ENCODE measurements around the gene IGFLR1.

Gene IGFLR1

DNA sequence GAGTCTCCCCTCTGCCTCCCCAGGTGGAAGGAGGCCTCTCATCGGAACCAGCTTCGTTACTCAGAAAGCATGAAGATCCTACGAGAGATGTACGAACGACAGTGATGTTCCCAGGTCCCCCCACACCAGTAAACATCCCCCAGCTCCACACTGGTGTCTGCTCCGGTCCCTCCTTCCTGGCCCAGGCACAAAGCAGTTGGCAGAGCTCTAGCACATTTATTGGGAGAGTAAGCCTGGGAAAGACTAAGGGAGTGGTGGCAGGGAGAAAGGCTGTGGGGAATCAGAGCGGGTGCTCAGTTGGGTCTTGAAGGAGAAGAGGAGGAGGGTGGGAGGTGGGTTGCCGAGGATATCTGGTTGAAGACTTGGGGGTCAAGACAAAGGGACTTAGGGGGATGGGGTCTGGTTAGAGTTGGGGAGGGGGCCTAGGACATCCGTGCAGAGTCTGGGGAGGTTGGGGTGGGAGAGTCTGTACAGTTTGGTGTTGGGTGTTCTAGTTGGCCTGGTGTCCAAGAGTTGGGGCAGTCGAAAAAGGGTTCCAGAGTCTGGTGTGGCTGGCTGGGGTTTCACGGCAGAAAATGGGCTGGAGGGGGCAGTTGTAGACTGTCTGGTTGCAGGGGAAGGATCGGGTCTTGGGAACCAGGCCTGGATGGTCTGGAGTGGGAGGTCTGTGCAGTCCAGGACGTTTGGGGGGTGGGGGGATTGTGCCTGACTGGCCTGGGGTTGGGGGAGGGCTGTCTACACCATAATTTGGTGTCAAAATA is 12.3 kb upstream of the IGFLR1 start:
- no peak for DNase-seq

DNA sequence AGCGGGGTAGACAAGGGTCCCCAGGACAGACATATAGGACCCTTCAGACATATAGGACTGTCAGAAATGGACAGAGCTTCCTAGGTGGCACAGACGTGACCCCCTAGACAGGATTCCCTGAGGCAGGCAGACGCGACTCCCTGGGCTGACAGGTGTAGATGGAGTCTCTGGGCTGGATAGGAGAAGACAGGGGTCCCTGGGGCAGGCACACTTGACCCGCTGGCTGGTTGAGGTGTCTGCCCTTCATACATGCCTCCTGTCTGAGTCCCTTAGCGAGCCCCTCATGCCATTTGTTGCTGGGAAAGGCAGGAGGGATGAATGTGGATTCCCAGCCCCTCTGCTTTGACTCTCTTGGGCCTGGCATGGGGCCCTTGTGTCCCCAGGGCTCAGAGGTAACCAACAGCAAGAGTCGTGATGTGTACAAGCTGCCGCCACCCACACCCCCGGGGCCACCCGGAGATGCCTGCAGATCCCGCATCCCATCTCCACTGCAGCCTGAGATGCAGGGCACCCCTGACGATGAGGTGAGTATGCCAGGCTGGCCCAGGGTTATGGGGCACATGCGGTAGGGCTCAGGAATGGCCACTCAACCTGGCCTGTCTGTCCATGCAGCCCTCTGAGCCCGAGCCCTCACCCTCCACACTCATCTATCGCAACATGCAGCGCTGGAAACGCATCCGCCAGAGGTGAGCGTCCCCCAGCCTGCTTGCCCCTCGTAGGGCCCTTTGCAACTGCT is 11.6 kb upstream of the IGFLR1 start:
- no peak for DNase-seq

DNA sequence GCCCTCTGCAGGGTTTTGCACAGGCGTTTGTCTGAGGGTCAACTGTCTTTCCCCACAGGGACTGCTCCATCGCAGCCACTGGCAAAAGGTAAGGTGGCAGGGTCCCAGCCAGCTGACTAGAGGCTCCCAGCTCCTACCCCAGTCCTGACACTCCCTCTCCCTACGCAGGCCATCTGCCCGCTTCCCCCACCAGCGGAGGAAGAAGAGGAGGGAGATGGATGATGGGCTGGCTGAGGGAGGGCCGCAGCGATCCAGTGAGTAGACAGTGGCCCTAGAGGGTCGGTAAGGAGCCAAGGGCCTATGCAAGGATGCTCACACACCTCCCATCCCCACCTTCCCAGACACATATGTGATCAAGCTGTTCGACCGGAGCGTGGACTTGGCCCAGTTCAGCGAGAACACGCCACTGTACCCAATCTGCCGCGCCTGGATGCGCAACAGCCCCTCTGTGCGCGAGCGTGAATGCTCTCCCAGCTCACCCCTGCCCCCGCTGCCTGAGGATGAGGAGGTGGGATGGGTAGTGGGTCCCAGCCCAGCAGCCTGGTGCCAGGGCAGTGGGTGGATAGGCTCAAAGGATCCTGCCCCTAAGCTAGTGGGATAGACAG is 10.6 kb upstream of the IGFLR1 start:
- DNase-seq: no peak

DNA sequence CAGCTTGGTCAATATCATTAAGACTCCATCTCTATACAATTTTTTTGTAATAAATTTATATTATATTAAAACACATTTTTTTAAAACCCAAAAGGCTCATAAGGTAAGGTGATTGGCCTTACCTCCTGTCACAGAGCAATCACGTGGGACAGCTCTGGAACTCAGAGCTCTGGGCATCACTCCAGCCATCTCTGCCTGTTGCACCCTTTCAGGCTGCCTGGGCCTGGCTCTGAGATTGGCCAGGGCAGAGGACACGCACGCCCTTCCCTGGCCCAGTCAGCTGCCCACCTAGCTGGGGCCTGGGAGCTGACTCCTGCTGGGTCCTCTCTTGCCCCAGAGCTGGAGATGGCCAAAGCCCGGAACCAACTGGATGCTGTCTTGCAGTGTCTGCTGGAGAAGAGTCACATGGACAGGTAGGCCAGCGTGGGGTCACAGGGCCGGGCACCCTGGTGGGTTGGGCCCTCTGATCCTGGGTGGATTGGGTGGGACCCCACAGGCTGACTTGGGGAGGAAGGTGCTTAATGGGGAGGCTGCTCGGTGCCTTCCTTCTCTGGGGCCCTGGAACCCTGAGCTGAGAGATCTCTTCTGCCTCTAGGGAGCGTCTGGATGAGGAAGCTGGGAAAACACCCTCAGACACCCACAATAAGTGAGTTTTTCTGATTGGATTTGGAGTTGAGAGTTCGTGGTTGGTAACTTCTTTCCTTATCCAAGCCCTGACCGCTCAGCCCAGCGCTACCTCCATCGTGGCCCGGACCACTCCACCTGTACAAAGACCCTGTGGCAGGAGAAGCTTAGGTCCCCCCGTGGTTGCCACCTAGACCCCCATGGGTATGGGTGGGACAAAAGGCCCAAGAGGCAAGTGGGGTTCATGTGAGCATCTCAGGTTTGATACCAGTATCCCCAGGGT is 9.8 kb upstream of the IGFLR1 start:
- DNase-seq: no peak

DNA sequence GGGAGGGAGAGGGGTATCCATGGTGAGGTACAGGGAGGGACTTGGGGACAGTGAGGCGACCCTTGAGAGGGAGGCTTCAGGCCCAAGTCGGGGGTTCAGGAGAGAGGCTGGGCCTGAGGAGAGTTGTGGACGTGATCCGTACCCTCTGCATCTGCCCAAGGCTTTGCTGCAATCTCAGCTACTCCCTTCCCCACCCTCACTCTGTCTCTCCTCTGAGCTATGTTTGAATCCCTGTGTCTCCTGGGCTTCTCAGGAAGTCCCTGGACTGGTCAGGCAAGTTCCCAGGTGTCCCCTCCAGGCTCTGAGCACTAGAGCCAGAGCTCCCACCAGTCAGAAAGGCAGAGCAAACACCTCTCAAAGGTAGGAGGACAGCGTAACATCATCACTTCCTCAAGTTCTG is 7.9 kb upstream of the IGFLR1 start:
- DNase-seq: no peak

DNA sequence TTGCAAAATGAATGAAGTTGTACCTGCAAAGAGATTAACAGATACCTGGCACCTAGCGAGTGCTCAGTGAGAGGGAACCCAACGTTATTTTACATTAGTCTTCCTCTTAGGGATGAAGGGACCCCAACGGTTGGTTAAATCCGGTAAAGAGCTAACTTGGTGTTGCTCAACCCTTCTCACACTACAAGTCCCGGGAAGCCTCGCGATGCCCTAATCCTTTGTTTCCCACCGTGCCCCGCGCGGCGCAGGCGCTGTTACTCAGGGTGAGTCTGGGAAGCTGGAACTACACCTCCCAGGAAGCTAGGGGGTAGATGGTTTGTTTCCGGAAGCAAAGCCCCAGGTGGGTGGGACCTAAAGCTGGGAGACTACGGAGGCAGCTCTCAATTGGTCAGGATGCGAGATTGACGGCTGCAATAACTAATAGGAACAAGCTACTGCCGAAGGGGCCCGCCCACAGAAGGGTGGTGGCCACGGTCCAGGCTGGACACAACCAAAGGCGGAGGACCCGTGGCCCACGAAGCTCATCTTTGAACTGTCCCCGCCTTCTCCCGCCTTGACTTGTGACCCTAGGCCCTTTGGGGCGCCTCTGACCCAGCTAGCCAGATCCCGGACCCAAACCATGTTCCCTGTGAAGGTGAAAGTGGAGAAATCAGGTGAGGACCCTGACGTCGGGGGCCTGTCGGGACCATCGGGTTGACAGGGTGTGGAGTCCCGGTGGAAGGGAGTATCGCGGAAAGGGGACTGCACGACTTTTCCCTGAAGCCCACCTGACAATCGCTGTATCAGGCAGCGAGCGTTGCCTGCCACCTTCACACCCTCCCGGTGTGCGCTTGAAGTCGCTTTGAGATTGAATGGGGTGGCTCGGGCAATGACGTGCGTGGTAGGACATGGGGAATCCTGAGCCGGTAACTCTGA is 6.1 kb upstream of the IGFLR1 start, which contains the start of gene LIN37:
LIN37 (plus strand) TSS at position 471 of the 915 bp plus-strand sequence; CDS start at position 620, 149 bp downstream.
- peak; percentile 94 for DNase-seq

DNA sequence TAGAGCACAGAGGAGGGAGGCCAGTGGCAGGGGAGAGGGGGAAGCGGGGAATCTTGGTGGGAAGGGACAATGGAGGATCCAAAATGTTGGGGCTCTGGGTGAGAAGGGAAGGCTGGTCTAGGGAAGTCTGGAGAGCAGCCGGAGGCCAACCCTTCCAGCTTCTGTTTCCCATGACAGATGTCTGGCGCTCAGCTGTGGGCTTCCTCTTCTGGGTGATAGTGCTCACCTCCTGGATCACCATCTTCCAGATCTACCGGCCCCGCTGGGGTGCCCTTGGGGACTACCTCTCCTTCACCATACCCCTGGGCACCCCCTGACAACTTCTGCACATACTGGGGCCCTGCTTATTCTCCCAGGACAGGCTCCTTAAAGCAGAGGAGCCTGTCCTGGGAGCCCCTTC is 4.3 kb upstream of the IGFLR1 start:
- no peak for DNase-seq

DNA sequence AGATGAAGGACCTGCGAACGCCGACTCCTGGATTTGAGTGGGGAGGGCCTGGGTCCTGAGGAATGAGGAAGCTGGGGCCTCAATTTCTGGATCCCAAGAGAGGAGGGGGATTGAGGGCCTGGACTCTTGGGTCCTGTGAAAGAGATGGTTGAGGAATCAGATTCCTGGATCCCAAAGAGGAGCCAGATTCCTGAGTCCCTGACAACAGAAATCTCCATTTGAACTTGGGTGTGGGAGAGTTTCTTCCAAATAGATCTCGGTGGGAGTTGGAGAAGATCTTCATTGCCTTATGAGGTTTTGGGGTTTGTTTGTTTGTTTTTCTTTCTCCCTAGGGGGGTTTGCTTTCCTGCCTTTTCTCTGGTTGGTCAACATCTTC is 3.8 kb upstream of the IGFLR1 start:
- no peak for DNase-seq

DNA sequence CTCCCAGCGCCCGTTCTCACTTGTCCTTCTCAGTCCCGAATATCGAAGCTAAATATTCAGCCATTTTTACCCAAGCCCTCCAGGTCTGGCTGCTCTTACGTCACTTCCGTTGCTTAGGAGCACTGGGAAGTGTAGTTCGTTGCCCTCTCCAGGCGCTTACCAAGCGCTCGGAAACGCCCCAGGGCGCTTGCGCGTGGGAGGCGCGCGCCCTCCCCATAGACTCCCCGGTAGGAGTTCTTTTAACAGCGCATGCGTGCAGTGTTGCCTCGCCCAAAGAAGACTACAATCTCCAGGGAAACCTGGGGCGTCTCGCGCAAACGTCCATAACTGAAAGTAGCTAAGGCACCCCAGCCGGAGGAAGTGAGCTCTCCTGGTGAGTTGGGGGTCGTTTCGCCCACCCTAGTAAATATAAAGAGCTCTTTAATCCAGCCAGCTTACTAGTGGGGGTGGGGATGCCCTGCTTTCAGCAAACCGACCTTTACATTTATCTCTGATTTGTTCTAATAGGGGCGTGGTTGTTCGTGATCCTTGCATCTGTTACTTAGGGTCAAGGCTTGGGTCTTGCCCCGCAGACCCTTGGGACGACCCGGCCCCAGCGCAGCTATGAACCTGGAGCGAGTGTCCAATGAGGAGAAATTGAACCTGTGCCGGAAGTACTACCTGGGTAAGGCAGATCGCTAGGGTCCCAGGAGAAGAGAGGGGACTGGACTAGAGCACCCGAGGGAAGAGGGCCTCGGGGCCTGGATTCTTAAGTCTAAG is 3.3 kb upstream of the IGFLR1 start, which contains the start of the genes PSENEN and U2AF1L4:
PSENEN (plus strand) TSS at position 324 of the 759 bp plus-strand sequence; CDS start at position 604, 280 bp downstream.
U2AF1L4 (minus strand) TSS at position 91 of the 759 bp plus-strand sequence; CDS start at position 64, 27 bp downstream.
- peak; percentile 94 for DNase-seq

DNA sequence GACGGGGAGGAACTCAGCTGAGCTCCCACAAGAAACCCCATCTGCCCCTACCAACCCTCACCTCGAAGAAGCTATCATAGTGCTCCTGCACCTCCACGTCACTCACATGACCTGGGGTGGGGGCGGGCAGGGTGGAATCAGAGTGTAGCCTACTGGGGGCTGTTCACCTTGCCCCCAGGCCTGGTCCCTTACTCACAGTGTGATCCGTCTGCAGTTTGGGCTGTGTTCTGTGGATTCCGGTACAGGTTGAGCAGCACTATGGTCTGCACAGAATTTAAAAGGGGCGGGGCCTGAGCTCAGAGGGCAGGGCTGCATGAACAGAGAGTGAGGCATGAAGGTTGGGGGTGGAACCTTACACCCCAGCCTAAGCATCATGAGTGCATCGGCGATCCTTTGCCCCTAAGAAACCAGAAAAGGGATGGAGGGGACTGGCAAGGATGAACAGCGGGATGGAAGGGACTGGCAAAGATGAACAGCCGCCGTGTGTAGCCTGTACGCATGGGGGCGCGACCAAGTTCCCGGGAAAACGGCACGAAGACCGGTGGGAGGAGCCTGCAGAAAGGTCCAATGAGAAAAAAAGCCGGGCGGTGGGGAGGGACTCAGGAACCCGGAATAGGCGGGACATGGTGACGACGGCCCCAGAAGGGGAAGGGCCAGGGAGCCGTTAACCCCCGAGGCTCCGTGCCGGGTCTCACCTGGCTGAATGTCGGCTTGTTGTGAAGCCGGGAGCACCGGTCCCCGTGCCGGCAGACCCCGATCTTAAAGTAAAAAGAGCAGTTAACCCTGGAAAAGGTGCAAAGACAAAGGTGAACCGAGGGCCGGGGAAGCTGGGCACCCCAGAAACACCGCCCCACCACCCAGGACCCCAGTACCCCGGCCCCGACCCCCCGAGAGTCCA is 2.4 kb upstream of the IGFLR1 start:
- peak; percentile 94 for DNase-seq

DNA sequence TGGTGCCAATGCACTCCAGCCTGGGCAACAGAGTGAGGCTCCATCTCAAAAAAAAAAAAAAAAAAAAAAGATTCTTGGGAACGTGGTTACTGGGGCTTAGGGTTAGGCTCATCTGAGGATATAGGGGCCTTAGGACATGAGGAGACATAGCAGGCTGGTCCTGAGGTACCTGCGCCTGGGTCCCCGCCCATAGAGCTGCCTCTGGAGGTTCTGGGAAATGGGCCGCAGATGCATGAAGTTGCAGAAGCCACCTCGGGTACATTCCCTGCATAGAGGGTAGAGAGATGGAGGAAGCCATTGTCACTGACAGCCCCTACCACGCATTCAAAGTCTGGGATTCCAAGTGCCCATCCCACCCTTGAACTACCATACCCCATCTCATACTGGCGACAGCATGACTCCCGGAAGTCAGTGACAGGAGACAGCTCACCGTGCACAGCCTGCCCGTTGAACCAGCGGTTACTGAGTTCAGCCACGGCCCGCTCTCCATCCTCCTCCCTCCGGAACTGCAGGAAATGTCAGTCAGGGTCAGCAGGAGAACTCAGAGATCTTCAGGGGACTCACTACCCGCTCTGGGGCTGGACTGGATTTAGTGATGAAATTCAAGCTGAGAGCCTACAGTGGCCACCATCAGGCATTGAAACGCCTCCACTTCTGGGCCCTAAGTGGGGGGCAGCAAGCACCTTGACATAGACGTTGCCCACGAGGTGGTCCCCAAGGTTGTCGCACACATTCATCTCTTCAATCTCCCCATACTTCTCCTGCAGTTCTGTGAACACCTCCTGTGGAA is 1.6 kb upstream of the IGFLR1 start:
- no peak for DNase-seq

DNA sequence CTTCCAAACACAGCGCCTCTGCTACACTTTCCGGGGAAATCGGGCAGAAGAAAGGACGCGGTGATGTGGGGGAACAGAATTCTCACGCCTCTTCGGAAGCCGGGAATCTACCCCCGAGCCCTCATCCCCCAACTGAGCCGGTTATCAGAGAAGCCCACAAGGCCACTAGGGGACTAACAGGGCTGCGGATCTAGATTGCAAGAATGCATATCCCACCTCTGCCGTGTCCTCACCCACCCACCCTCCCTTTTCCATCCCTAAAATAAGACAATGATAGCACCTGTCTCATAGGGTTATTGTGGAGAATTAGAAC is 1.1 kb downstream of the IGFLR1 start:
- no peak for DNase-seq

DNA sequence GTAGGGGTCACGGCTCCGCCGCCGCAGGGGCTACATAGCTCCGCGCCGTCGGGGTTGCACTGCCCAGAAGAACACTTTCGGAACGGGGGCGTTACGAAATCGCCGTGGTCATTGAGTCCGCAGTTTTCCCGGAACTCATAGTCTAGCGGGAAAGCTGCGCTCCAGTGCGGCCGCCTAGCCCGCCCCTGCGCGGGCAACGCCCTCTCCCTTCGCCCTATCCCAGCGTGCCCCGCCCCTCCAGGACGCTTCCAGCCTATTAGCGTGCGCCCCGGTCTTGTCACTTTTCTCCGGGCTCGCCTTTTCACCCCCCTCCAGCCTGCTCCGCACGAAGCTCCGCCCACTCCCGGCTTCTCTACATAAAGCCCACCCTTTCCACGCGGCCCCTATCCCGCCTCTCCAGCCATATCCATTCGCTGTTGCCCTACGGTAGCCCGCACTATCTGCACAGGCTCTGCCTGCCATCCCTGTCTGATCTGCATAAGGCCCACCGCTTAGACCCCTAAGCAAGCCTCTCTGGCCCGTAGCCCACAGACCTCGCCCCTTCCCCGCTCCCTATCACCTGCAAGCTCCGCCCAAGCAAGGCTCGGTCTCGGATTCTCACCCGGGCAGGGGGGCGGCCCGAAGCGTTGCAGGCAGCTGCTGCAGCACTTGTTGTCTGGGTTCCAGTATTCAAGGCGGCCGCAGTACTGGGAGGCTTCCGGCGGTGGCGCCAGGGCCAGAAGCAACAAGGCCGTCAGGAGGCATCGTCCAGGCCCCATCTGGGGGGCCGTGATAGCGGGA is 1.6 kb downstream of the IGFLR1 start:
- peak; percentile 87 for DNase-seq

DNA sequence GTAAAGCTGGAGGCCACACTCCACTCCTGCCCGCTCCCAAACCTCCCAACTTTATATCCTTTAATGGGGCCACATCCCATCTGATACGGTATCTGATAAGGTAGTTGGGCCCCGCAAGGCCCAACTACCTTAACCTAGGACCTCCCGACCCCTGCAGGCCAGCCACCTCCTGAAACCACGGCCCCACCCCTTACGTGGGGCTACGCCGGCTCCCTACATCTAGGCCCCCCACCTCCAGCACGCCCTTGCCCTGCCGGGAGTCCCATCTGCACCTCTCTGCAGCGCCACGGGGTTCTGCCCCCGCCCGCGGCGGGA is 2.2 kb downstream of the IGFLR1 start:
- DNase-seq: no peak

DNA sequence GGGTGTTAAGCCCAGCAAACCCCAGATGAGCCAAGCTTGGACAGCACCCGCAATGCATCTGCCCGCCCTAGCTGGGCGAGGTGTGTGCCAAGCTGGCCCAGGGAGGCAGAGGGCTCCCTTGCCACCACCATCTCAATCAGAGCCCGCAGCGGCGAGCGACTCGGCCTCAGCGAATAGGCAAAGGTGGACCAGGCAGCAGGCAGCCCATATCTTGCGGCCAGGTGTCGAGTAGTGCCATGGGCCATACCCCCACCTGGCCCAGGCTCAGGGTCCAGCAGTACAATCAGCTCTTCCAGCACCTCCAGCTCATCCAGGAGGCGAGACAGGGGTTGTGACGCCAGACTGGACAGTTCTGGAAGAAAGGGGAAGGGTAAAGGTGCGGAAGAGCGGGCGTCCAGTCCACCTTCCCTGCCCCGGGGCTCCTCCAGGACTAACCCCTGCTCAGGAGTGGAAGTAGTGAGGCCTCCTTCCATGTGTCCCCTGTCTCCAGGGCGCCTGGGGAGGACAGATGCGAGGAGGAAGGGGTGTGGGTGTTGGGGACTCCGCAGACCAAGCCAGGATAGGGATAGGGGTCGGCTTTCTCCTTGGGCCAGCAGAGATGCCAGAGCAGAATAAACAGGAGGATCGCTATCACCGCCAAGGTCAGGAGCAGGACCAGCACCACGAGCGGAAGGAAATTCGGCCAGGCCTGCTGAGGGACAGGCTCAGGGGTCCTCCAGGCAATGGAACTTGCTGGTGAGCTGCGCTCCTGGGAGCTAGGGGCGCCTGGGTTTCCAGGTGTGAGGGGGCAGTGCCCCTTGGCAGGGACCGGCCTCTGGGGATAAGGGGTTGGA is 2.8 kb downstream of the IGFLR1 start:
- no peak for DNase-seq

DNA sequence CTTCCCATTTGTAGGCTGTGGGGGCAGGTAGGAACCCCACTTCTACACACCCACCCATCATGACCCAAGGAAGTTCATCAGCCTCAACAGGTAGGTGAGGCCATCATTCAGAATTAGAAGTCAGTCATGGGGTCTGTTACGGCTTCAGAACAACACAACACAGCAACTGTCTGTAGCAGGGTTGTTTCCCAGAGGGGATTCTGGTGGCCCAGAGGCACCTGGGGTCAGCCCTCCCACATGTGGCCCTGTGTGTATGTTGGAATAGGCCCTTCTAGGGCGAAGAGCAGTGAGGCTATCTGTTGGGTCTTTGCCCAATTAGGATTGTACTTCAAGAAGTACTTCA is 3.4 kb downstream of the IGFLR1 start:
- no peak for DNase-seq

Measured in NCI-H1048 (cell line).